Measurements from ENCODE around the gene PRDM8.

The PRDM8 gene

DNA sequence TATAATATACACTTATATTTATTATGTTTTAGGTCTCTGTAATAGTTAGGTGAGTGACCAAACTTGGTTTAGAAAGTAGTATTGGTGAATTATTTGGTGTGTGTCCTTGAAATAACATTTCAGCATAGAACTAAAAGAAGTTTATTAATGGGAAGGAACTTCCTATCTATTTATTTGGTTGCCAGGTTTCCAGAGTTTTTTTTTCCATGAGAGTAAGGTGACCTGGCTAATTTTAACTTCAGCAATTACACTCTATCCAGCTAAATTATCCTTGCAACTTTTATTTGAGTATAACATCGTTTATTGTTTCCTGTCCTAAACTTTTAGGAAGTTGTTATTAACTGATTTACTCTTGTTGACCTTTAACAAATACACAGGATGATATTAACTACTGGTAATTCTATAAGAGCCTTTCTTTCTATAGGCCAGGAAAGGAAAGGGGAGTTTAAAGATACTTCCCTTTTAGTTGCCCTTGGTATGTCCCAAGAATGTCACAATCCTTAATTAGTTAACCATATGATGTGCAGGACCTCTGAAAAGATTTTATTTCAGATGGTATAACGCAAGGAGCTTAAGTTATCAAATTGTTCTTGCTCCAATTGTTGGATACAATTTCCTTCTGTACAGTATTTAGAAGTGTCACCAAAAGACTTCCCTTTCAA lies 18.9 kb downstream of the PRDM8 start:
- DNase-seq (ENCODE audit: insufficient read length, low spot score) (no peak), FAIRE-seq (no peak)
- TF ChIP-seq POLR2A (IDR thresholded peaks at IDR 0.05; ENCODE audit: low read depth, low read length), result no peak

DNA sequence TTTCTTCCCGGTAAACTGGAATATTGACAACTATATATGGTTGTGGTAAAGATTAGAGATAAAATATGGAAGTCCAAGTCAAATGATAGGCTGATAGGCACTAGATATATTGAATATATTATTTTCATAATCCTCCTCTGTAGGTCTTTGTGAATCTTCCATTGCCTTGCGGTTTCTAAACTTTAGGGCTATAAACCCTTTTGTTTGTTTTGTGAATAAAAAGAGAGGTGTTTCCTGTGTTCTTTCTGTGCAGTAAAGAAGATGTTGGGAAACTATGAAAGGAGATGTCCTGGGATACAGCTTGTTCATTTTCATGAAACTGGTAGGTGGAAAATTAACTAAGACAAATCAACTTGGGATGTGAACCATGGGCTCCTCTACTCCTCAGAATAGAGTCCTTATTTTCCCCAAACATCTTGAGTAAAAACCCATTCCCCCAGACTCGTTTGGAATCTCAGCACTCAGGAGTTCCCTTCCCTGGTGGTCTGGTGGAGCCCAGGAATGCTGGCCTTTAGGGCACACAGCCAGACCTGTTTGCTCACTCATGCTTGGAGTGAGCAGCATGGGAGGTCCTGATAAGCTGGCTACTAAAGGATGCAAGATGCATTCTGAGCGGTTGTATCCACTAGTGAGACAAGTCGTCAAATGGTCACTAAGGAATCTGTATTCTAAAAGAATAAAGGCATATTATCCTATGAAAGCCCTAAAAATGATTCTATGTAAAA lies 22.2 kb downstream of the PRDM8 start:
- no peak for FAIRE-seq

DNA sequence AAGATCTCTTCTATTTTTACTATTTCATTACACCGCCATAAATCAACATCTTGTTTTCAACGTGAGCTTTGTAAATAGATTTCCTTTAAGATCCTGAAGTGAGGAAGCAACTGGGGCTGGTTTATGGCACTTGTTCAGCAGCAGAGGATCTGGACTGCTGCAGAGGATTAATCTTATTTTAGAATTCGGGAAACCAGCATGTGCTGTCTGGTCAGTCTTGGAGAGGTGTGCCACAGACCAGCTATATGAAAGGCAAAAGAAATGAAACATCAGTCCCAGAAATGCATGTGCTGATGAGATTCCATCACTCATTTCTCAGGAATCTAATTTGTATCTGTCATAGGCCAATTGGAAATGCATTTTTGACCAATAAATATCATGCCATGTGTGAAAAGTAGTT lies 23.4 kb downstream of the PRDM8 start:
- FAIRE-seq, result no peak
- DNase-seq (ENCODE audit: insufficient read length, low spot score), result no peak
- TF ChIP-seq POLR2A (IDR thresholded peaks at IDR 0.05; ENCODE audit: low read depth, low read length), result no peak

More for the DNA sequence above, 22.2 kb downstream of the PRDM8 start:
- TF ChIP-seq POLR2A (IDR thresholded peaks at IDR 0.05; ENCODE audit: low read depth, low read length), result no peak
- DNase-seq (ENCODE audit: insufficient read length, low spot score), result no peak

DNA sequence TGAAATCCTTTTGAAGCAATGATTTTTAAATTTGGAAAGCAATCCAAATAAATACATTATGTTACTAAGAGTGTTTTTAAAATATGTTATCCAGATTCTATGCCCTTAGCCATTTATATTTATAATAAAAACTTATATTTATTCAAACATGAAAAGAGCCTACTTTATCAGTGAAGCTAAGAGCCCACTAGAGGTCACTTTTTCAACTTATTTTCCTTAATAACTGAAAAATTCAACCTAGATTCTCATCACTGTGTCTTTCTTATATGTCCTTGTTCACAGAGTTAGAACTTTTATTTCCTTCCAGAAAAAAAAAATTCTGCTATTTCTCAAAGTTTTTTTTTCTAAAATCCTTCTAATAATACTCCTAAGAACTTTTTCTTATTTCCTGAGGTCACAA lies 23.9 kb downstream of the PRDM8 start:
- FAIRE-seq (no peak), DNase-seq (ENCODE audit: insufficient read length, low spot score) (no peak)
- no peak for TF ChIP-seq POLR2A (IDR thresholded peaks at IDR 0.05; ENCODE audit: low read depth, low read length)

DNA sequence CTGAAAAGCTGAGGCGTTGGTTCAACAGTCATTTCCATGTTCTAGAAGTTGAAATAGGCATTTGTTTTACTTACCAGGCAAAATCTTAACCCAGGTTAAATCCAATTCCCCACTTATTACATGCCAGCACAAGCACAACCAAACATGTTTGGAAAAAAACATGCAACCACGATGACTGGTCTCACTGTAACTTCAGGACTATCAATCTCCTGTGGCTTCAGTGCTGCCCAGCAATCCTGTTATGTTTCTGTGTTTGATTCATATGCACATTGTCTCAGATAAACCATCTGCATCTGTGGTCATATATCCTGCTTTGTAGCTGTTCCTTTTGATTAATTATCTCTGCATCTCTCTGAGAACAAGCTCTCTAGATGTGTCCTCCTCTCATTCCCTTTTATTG lies 28.3 kb downstream of the PRDM8 start:
- no peak for TF ChIP-seq POLR2A (IDR thresholded peaks at IDR 0.05; ENCODE audit: low read depth, low read length)
- DNase-seq (ENCODE audit: insufficient read length, low spot score), result no peak
- peak; percentile 86 for FAIRE-seq

DNA sequence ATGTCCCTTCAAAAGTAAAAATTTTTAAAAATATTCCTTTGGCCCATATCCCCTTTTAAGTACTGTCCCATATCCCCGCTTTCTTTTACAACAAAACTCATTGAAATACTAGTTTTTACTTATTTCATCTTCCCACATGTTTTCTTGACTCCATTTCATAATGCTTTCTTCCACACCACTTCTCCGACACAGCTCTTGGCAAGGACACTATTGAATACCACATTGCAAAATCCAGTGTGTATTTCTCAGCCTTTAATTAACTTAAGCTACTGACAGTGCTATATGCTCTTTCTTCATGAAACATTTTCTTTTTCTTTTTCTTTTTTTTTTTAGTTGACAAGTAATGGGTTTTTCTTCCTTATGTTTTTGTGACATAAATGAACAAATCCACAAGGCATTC lies 28.8 kb downstream of the PRDM8 start:
- no peak for TF ChIP-seq POLR2A (IDR thresholded peaks at IDR 0.05; ENCODE audit: low read depth, low read length)
- no peak for DNase-seq (ENCODE audit: insufficient read length, low spot score)
- FAIRE-seq, result no peak

DNA sequence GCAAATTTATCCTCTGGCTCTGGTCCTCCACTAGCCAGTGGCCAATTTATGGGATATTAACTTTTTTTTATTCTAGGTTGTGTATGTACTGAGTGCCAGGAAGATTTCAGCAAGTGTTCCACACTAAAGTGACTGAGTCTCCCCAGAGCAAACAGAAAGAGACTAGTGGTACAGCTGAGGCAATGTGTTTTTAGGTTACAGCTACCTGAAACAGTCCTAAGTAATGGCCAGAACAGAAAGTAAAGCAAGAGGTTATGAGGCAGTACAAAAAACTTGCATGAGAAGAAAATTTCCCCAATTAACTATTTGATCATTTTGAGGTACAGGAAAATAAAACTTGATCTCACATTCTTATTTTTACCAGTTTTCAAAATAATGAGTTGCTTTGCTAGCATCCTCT lies 31.2 kb downstream of the PRDM8 start:
- no peak for TF ChIP-seq POLR2A (IDR thresholded peaks at IDR 0.05; ENCODE audit: low read depth, low read length)
- FAIRE-seq (no peak), DNase-seq (ENCODE audit: insufficient read length, low spot score) (no peak)

DNA sequence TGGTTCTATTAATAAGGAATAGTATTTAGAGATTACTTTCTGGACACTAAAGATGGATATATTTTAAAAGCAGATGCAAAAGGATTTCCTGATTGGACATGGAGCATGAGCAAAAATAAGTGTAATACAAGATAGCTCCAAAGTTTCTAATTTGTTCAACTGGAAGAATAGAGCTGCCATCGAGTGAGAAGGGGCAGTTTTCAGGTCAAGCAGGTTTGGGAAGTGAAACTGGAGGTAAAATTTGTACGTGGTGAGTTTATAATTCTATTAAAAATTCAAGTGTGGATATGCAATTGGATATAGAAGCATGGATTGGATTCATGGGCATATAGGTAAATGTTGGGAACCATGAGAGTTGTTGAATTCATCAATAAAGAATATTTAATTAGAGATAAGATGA lies 31.8 kb downstream of the PRDM8 start:
- TF ChIP-seq POLR2A (IDR thresholded peaks at IDR 0.05; ENCODE audit: low read depth, low read length), result no peak
- no peak for FAIRE-seq
- DNase-seq (ENCODE audit: insufficient read length, low spot score), result no peak

DNA sequence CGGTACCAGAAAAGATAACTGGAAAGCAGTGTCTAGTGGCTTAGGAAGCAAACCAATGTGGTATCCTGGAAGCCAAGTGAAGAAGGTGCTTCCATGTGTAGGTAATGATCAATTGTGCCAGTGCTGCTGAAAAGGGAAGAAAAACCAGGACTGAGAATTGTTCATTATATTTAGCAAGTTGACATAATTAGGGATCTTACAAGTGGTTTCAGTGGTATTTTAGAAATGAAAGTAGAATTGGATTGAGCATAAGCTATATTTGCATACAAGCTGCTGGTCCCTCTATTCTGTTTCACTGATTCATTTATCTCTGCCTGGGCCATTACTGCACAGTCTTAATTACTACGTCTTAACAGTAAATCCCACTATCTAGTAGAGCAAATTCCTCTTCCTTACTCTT lies 32.3 kb downstream of the PRDM8 start:
- FAIRE-seq (peak; percentile 43), DNase-seq (ENCODE audit: insufficient read length, low spot score) (no peak)
- TF ChIP-seq POLR2A (IDR thresholded peaks at IDR 0.05; ENCODE audit: low read depth, low read length), result no peak

DNA sequence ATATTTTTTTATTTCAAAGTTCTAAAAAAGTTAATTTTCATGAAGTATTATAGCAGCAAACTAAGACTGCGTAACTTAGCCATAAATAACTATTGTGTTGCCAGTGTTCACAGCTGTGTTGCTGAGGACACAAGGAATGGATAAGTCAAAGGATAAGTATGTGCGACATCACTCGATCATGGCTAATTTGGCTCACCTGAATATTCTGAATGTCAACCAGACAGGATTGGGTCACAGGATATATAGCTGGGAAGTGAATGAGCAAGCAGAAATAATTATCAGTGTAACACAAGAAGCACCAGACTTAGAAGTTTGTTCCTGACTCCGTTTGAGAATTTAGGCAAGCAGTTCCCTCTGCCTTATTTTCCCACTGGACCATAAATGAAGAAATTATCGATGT lies 33.9 kb downstream of the PRDM8 start:
- DNase-seq (ENCODE audit: insufficient read length, low spot score) (no peak), FAIRE-seq (peak; percentile 98)
- no peak for TF ChIP-seq POLR2A (IDR thresholded peaks at IDR 0.05; ENCODE audit: low read depth, low read length)

DNA sequence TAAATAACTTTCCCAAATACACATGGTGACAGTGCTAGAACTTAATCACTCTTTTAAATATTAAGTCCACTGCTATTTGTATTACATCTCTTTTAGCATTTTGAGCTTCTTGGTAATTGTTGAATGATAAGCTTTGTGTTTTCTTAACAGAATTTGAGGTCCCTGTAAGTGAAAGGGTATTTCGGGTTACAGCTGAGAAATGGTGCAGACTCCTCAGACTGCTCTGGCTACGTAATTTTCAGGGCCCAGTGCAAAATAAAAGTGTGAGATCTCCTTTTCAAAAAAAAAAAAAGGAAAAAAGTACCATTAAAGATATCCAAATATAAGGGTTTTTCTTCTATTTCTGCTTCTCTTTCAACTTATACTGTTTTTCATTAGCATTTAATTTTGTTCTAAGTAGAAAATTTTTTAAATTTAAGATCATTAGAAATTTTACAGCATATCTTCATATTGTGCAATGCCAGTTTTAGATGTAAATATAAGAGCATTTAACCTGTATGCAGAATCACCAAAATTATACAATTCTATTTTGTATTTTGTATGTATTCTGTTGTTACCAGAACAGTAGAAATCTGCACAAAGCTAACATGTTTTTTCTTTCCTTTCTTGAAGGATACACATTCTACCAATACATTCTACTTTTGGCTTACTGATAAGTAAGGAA lies 35.5 kb downstream of the PRDM8 start:
- FAIRE-seq, result no peak
- no peak for TF ChIP-seq POLR2A (IDR thresholded peaks at IDR 0.05; ENCODE audit: low read depth, low read length)

DNA sequence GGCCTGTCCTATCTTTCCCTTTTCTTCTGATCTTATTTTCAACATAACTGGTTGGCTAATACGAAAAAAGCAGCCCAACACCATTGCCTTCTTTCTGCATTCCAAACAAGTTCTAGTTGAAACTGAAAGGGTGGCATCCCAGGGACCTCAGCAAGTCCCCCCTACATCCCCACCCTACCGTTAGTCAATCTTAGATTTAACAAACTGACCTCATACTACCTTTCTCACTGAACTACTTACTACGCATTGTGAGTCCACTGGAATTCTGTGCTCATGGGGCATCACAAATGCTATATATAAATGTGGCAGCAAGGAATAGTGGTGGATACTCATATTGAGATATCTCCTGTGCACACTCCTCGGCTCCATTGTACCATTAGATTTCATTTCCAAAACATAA lies 36.1 kb downstream of the PRDM8 start:
- FAIRE-seq, result peak; percentile 58
- DNase-seq (ENCODE audit: insufficient read length, low spot score), result no peak
- TF ChIP-seq POLR2A (IDR thresholded peaks at IDR 0.05; ENCODE audit: low read depth, low read length), result no peak

More for the DNA sequence above, 35.5 kb downstream of the PRDM8 start:
- DNase-seq (ENCODE audit: insufficient read length, low spot score), result no peak

DNA sequence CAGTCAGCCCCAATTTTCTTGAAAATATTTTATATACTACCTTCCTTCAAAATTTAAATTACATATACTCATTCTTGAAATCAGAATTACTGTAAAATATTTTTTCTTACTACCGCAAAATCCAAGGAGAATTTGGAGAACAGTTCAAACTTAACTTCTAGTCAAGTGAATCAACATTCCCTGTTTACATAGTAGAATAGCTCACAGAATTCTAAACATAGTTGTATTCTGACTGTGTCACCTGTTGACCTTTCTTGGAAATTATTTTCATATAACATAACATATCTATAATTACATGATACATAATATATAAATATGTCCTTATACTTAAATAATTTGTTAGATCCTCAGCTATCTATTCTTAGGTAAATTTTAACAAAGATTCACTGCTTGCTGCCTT lies 38.1 kb downstream of the PRDM8 start:
- no peak for DNase-seq (ENCODE audit: insufficient read length, low spot score)
- FAIRE-seq, result no peak
- no peak for TF ChIP-seq POLR2A (IDR thresholded peaks at IDR 0.05; ENCODE audit: low read depth, low read length)

DNA sequence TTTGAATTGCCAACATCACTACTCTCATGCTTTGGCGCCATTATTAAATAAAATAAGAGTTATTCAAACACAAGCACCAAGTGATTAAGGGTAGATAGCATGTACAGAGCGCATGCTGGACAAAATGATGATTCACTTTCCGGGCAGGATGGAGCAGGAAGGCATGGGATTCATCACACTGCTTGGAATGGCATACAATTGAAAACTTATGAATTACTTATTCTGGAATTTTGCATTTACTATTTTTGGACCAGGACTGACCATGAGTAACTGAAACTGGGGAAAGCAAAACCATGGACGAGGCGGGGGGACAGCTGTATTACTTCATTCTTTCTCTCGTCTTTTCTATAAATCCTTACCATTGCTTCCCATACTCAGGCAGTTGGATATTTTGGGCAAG lies 40.7 kb downstream of the PRDM8 start:
- FAIRE-seq (peak; percentile 93), DNase-seq (ENCODE audit: insufficient read length, low spot score) (no peak)
- TF ChIP-seq POLR2A (IDR thresholded peaks at IDR 0.05; ENCODE audit: low read depth, low read length), result no peak
